Cardiac fibroblast (primary cell): ENCODE measurements around the gene STPG3.

ENCODE experiments used
- DNase-seq, 2 donors: peaks; one replicate each; pipeline versions ENCODE4 v3.0.0 to v3.0.0-alpha.2; 2010; ENCODE audit warnings: low read depth in 2 of 2
- H3K4me3 ChIP-seq, 2 donors: replicated peaks in 1 of 2; 1 replicate in 1 of 2; 2 replicates in 1 of 2; pipeline ENCODE4 v1.5.1; 2011; ENCODE audit warnings: low read depth in 2 of 2, low read length in 2 of 2, mild to moderate bottlenecking in 2 of 2, moderate library complexity in 1 of 2
- CTCF ChIP-seq: IDR thresholded peaks from one replicate; pipeline ENCODE4 v1.5.1; 2011; ENCODE audit warnings: low read depth, mild to moderate bottlenecking, low read length, inconsistent platforms

STPG3 gene

GRCh38 chr9:137275203-137275587 lies 24.1 kb downstream of the STPG3 start:
- no peak overlapping the region for H3K4me3 ChIP-seq
- no peak for TF ChIP-seq CTCF
- no peak for DNase-seq

GRCh38 chr9:137275588-137276472 lies 24.7 kb downstream of the STPG3 start:
- H3K4me3 ChIP-seq, result no peak overlapping the region
- TF ChIP-seq CTCF, result no peak
- no peak for DNase-seq

- H3K4me3 ChIP-seq, result peak overlapping the region; percentile 61 to 64
- peak; percentile 72 to 87 for DNase-seq
- no peak for TF ChIP-seq CTCF
Measured at GRCh38 chr9:137276473-137277328, 25.6 kb downstream of the STPG3 start.

- peak within 1 kb of the TSS; percentile 61 to 64 for H3K4me3 ChIP-seq
- no peak for TF ChIP-seq CTCF
- peak; percentile 92 to 94 for DNase-seq
Measured at GRCh38 chr9:137277329-137278041, 26.4 kb downstream of the STPG3 start, which contains the start of gene TOR4A. TSS of gene TOR4A (plus strand) at chr9:137277726. CDS start at chr9:137278690, 964 bp downstream.

GRCh38 chr9:137278061-137278701 lies 27.1 kb downstream of the STPG3 start:
- TF ChIP-seq CTCF, result no peak
- H3K4me3 ChIP-seq, result peak overlapping the region; percentile 61 to 64
- DNase-seq, result peak in 1 of 2 donors; percentile 38
